HG02970 (cell line): ENCODE data around the gene CFAP53.
A peak's percentile ranks its signal among the peaks of the same experiment; 100 is the strongest.
"Not testable (repeated sequence)": the region's sequence is repeated elsewhere in the genome, so short reads cannot be mapped to it uniquely, and the experiment has no call there.

Experiments
- ATAC-seq: cut with Tn5 transposase; IDR thresholded peaks from one replicate; pipeline ENCODE4 v1.9.1; 2021; ENCODE audit warnings: mild to moderate bottlenecking, moderate library complexity, moderate number of reproducible peaks; ENCODE audit not compliant: unreplicated experiment, low FRiP score

The CFAP53 gene

GRCh38 chr18:50266248-50266704, at the start of gene CFAP53:
CFAP53 (minus strand) TSS chr18:50266495; CDS start chr18:50266404, 91 bp downstream.
- ATAC-seq = peak; percentile 62

- ATAC-seq = peak; percentile 52
Observed at GRCh38 chr18:50315100-50315871, 49.0 kb upstream of the CFAP53 start.

- ATAC-seq = no peak
Observed at GRCh38 chr18:50313873-50314460, 47.7 kb upstream of the CFAP53 start.

- ATAC-seq = peak; percentile 21
Observed at GRCh38 chr18:50313031-50313607, 46.8 kb upstream of the CFAP53 start.

GRCh38 chr18:50312296-50313030, 46.2 kb upstream of the CFAP53 start:
- peak; percentile 56 for ATAC-seq

- no peak for ATAC-seq
Observed at GRCh38 chr18:50311650-50312049, 45.4 kb upstream of the CFAP53 start.

- no peak for ATAC-seq
Observed at GRCh38 chr18:50310080-50310479, 43.8 kb upstream of the CFAP53 start.

- not testable (repeated sequence) for ATAC-seq
Observed at GRCh38 chr18:50308851-50309250, 42.6 kb upstream of the CFAP53 start.

GRCh38 chr18:50307738-50308470, 41.6 kb upstream of the CFAP53 start:
- peak; percentile 86 for ATAC-seq

GRCh38 chr18:50307400-50307737, 41.1 kb upstream of the CFAP53 start:
- no peak for ATAC-seq

- ATAC-seq = no peak
Observed at GRCh38 chr18:50306944-50307343, 40.6 kb upstream of the CFAP53 start.

GRCh38 chr18:50301074-50301473, 34.8 kb upstream of the CFAP53 start:
- ATAC-seq = no peak

- ATAC-seq = no peak
Observed at GRCh38 chr18:50299626-50300388, 33.5 kb upstream of the CFAP53 start.

- no peak for ATAC-seq
Observed at GRCh38 chr18:50298443-50299284, 32.4 kb upstream of the CFAP53 start.

GRCh38 chr18:50297621-50298442, 31.5 kb upstream of the CFAP53 start:
- peak; percentile 92 for ATAC-seq

- no peak for ATAC-seq
Observed at GRCh38 chr18:50293039-50293438, 26.7 kb upstream of the CFAP53 start.

GRCh38 chr18:50289108-50289443, 22.8 kb upstream of the CFAP53 start:
- ATAC-seq = no peak
